Omental fat pad (tissue), 4 donors: ENCODE measurements around the gene ELFN2. TPM values are rescaled to one million over a fixed set of nuclear protein-coding genes. Genes with fewer than 3 reads are reported as not detected.

Experiments used
- ATAC-seq: fragments of 150-250 bp; one replicate; pipeline ENCODE4 v1.9.1; 2016; ENCODE audit warnings: mild to moderate bottlenecking, moderate library complexity; ENCODE audit not compliant: low FRiP score
- DNase-seq: peaks from one replicate; pipeline ENCODE4 v3.0.0-alpha.2; 2019; ENCODE audit warnings: low spot score
- CTCF ChIP-seq, 3 donors: fragments of 450-650 bp; IDR thresholded peaks; one replicate each; pipeline ENCODE4 v1.5.1; 2016 to 2017; ENCODE audit warnings: antibody characterized with exemption in 3 of 3, mild to moderate bottlenecking in 3 of 3, moderate library complexity in 2 of 3
- total RNA-seq, 4 donors: library from RNA; depleted of rRNA; stranded (reverse); fragments of >200 nt; gene quantifications; one replicate each; pipeline ENCODE4 v1.1.0, GENCODE V29; 2016

The ELFN2 gene
- total RNA-seq, 4 donors from 2014 or later: 0.32 TPM; not detected in 3

- TF ChIP-seq CTCF (IDR thresholded peaks at IDR 0.05): no peak
- DNase-seq: no peak
- no peak for ATAC-seq
Observed at GRCh38 chr22:37371491-37371890, 55.8 kb downstream of the ELFN2 start.

GRCh38 chr22:37370306-37370979 lies 56.8 kb downstream of the ELFN2 start:
- no peak for TF ChIP-seq CTCF (IDR thresholded peaks at IDR 0.05)
- ATAC-seq (no peak), DNase-seq (no peak)

DNA sequence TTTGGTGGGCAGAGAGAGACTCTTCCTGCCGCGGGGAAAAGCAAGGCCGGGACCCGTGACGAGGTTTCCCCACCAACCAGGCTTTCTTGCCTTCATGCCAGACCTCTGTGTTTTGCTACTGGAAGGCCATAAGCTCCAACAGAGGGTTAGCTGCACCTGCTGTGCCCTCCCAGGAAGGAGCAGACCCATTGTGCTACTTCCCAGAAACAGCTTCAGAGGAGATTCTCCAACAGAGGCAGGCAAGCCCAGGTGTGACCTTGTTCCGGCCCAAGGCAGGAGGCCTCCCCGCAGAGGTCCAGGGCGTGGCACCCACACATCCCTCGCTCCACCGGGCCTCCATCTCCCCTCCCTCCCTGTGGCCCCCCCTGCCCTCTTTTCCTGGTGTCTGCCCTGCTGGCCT lies 57.8 kb downstream of the ELFN2 start:
- no peak for ATAC-seq
- no peak for TF ChIP-seq CTCF (IDR thresholded peaks at IDR 0.05)
- no peak for DNase-seq

- no peak for TF ChIP-seq CTCF (IDR thresholded peaks at IDR 0.05)
- DNase-seq (no peak), ATAC-seq (no peak)
Observed at GRCh38 chr22:37368058-37368457, 59.2 kb downstream of the ELFN2 start.

GRCh38 chr22:37366601-37367000 lies 60.7 kb downstream of the ELFN2 start:
- no peak for TF ChIP-seq CTCF (IDR thresholded peaks at IDR 0.05)
- ATAC-seq (no peak), DNase-seq (no peak)

- DNase-seq (no peak), ATAC-seq (no peak)
- no peak for TF ChIP-seq CTCF (IDR thresholded peaks at IDR 0.05)
Observed at GRCh38 chr22:37365950-37366349, 61.3 kb downstream of the ELFN2 start.

DNA sequence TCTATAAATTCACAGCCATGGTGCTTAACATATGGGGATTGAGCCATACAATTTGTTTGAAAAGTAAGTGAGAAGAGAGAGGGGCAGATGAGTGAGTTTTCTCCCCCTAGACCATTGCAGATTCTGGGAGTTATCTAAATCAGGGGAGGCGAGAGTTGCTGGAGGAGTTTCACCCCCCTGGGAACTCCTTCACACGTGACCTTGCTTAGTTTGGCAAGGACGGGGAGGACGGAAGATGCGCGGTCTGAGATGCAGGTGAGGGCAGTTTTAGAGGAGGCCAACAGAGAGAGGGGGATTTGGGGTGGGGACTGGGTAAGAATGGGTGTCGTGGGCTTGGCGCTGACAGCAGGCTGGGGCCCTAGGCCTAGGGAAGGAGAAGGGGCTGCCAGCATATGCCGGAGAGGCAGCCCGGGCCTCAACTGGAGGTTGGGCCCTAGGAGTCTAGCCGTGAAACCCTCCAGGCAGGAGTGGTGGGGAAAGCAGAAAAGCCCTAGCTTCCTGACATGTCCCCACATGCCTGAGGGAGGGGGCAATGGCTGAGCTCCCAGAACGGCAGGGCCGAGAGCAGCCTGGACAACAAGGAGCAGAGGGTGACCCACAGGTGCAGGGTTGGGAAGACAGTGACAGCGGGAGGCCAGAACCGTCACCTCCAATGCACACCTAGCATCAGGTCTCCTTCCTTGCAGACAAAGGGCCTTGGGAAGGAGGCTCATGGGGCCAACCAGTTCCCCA lies 63.9 kb downstream of the ELFN2 start:
- no peak for ATAC-seq
- TF ChIP-seq CTCF (IDR thresholded peaks at IDR 0.05): no peak

More for the DNA sequence above, 63.9 kb downstream of the ELFN2 start:
- DNase-seq: no peak
